NCI-H146 treated with DMSO at 0.1 percent for 48 hours (cell line): ENCODE results near the gene TRIM7.
"Not testable (repeated sequence)": the region's sequence is repeated elsewhere in the genome, so short reads cannot be mapped to it uniquely, and the experiment has no call there.

Source experiments
- DNase-seq: peaks from one replicate; lab custom pipeline; 2025; ENCODE audit not compliant: unreplicated experiment; lab: John Stamatoyannopoulos, UW

Gene TRIM7

DNA sequence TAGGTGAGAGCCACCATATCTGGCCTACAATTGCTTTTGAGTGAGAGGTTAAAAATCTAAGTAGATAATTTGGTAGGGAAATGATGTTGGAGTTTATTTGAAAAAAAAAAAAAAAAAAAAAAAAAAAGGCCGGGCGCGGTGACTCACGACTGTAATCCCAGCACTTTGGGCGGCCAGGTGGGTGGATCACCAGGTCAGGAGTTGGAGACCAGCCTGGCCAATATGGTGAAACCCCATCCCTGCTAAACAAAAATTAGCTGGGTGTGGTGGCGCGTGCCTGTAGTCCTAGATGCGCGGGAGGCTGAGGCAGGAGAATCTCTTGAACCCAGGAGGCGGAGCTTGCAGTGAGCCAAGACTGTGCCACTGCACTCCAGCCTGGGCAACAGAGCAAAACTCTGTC is 9.3 kb upstream of the TRIM7 start:
- DNase-seq = not testable (repeated sequence)

- no peak for DNase-seq
Observed at GRCh38 chr5:181212934-181213333, 7.9 kb upstream of the TRIM7 start.

- DNase-seq = no peak
Observed at GRCh38 chr5:181212080-181212479, 7.1 kb upstream of the TRIM7 start.

DNA sequence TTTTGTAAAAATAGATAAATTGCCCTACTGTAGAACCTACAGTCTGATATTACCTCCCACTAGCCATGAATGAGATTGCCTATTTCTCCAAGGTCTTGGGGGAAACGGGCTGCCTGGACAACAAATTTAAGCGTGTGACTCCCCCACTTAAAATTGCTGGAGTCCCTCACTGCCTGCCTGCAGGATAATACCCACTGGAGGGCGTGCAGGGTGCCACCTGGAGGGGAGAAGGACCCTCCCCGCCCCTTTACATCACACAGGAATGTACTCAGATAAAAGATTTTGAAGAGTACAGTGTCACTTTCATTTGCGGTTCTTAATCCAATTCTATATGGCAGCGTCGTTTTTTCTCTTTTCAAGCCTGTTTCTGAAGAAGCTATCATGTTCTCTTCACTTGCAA is 6.2 kb upstream of the TRIM7 start:
- DNase-seq = no peak

- not testable (repeated sequence) for DNase-seq
Observed at GRCh38 chr5:181210698-181211097, 5.7 kb upstream of the TRIM7 start.

DNA sequence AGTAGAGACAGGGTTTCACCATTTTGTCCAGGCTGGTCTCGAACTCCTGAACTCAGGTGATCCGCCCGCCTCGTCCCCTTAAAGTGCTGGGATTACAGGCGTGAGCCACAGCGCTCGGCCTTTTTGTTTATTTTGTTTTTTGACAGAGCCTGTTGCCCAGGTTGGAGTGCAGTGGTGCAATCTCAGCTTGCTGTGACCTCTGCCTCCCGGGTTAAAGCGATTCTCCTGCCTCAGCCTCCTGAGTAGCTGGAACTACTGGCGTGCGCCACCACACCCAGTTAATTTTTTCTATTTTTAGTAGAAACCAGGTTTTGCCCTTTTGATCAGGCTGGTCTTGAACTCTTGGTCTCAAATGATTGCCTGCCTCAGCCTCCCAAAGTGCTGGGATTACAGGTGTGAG is 5.2 kb upstream of the TRIM7 start:
- not testable (repeated sequence) for DNase-seq

DNA sequence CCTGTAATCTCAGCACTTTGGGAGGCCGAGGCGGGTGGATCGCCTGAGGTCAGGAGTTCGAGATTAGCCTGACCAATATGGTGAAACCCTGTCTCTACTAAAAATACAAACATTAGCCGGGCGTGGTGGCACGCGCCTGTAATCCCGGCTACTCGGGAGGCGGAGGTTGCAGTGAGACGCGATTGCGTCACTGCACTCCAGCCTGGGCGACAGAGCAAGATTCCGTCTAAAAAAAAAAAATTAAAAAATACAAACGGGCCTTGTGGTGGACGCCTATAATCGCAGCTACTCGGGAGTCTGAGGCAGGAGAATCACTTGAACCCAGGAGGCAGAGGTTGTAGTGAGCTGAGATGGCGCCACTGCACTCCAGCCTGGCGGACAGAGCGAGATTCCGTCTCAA is 4.0 kb upstream of the TRIM7 start:
- DNase-seq = not testable (repeated sequence)

GRCh38 chr5:181207960-181208253 is 2.9 kb upstream of the TRIM7 start:
- DNase-seq = no peak

- no peak for DNase-seq
Observed at GRCh38 chr5:181207214-181207959, 2.4 kb upstream of the TRIM7 start.

- no peak for DNase-seq
Observed at GRCh38 chr5:181205761-181206649, 1.0 kb upstream of the TRIM7 start.

GRCh38 chr5:181204113-181204825 is 727 bp downstream of the TRIM7 start:
- no peak for DNase-seq

DNA sequence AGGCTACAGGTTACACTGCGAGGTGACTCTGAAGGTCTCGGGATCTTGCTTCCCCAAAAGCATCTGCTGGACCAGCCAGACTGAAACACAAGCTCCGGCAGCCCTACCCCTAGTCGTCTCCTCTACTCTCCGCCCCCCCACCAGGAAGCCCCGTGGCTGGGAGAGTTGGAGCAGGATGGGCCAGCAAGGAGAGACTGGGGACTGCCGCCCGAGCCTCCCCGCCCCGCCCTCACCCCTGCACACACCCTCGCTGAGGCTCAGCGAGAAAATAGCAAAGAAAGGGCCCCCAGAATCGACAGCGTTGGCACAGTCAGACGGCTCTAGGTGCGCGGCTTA is 1.3 kb downstream of the TRIM7 start:
- DNase-seq = no peak

- DNase-seq = no peak
Observed at GRCh38 chr5:181203093-181203711, 1.8 kb downstream of the TRIM7 start.

DNA sequence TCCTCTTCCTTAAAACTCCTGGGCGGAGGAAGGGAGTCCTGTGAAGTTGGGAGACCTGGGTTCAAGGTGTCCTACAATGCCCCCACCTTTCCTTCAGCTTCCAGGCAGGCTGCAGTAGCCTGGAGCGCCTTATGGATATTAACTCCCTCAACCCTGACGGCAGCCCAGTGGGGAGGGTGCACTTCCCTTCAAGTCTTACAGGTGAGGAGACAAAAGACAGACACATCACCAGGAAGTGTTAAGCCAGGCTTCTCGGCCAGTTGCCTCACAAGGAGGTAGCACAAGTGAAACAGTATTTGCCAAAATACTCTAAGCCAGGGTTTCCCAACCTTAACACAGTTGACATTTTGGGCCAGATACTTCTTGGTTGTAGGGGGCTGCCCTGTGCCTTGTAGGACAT is 4.2 kb downstream of the TRIM7 start:
- no peak for DNase-seq

DNA sequence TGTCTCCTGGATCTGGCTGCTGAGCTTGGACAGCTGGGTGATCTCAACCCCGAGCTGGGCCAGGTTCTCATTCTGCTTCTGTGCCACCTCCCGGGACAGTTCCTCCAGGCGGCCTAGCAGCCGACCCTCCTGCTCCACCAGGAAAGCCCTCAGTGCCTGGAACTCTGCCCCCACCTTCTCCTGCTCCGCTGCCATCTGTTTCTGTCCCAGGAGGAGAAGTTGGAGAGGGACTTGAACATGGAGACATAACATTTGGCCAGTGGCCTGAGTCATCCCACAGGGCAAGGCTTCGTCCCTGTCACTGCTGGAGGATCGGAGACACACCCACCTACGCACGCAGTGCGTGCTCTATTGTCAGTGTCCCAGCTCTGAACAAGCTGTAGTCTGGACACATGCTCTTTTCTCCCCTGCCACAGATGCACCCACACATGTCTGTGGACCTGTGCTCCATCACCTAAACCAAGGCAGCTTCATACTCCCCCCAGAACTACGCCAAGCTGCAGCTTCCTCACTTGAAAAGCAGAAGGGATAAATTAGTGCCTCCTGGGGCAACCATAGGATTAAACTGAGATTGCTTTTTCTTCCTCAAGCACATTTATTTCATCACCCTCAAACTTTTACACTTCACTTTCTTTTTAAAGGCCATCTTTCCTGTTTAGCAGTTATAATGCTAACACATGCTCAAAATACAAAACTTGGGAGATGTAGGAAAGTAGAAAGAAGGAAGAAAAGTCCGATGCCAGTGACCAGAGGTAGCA is 4.9 kb downstream of the TRIM7 start:
- no peak for DNase-seq

- no peak for DNase-seq
Observed at GRCh38 chr5:181198905-181199519, 6.0 kb downstream of the TRIM7 start.

DNA sequence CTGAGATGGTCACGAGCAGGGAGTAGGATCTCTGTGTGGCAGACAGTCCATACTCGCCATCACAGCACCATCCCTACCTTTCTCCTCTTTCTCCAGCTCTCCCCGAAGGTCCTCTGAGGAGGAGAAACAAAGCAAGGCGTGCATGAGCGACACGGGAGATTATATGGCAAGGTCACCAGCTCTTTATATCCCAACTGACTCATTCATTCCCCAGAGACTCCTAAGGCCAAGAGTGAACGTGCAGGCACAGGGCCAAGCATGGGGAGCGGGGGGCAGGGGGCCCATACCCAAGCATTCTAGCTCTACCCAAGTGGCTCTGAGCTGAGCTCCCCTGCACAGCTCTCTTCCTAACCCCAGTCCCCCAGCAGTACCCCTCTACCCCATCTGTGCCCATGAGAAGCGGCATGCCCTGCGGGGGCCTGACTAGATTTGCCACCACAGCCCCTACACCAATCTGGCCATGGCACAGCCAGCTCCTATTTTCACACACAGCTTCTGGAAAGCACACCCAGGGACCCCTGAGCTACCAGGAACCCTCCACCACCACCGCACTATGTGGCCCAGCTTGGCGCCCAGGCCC is 6.8 kb downstream of the TRIM7 start:
- DNase-seq = no peak

- no peak for DNase-seq
Observed at GRCh38 chr5:181197326-181197951, 7.6 kb downstream of the TRIM7 start.

DNA sequence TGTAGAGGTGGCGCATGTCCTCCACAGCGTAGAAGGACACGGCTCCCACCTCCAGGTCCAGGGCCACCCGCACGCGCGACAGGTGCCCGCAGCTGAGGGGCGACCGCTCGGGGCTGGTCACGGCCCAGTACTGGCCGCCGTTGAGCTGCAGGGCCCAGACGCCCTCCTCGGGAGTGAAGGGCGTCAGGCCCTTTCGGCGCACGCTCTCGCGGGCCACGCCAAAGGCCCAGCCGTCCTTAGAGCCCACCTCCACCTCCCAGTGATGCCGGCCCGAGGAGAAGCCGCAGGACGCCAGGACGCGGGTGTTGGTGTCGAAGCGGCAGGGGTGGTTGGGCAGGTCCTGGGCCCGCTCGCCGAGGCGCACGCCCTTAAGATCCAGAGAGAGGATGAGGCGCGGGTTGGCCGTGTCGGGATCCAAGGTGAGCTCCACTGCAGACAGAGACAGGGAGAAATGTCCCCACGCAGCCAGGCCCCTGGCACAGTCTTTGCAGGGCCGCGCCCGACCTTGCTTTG is 9.7 kb downstream of the TRIM7 start:
- no peak for DNase-seq
